ENCODE results near the gene SLC37A1. TPM values are rescaled to one million over a fixed set of nuclear protein-coding genes. Genes with fewer than 3 reads are reported as not detected.

The SLC37A1 gene
- total RNA-seq, 1 donor from 2014 or later: 21.6 TPM

- Histone ChIP-seq H3K9me3 (no peaks in the 10 kb centered on the region), H3K4me1 (no peaks in the 10 kb centered on the region), H3K36me3 (no peaks in the 10 kb centered on the region), H3K27me3 (no peaks in the 10 kb centered on the region), H3K4me3 (no peak overlapping the region), H3K27ac (no peak overlapping the region)
- intact Hi-C loops (cut with DNase I): no loop called here
- peak; percentile 17 for ATAC-seq
- no peak for DNase-seq
- TF ChIP-seq CTCF (IDR thresholded peaks at IDR 0.05): no peak
Observed at GRCh38 chr21:42509244-42509643, 4.4 kb upstream of the SLC37A1 start.

- H3K4me1 ChIP-seq: peaks cover 21% of the 10 kb centered on the region
- no peak for ATAC-seq
- peak overlapping the region; percentile 86 for H3K27ac ChIP-seq
- no peak for TF ChIP-seq CTCF (IDR thresholded peaks at IDR 0.05)
- H3K27me3 ChIP-seq: no peaks in the 10 kb centered on the region
- H3K36me3 ChIP-seq: no peaks in the 10 kb centered on the region
- H3K4me3 ChIP-seq: no peak overlapping the region
- H3K9me3 ChIP-seq: no peaks in the 10 kb centered on the region
- intact Hi-C loops (cut with DNase I): no loop called here
- no peak for DNase-seq
Observed at GRCh38 chr21:42512346-42513034, 1.2 kb upstream of the SLC37A1 start.

GRCh38 chr21:42513985-42514882, 582 bp downstream of the SLC37A1 start:
- intact Hi-C loops (cut with DNase I): no loop called here
- Histone ChIP-seq H3K4me3 (peak overlapping the region; percentile 88), H3K4me1 (peaks cover 21% of the 10 kb centered on the region), H3K27me3 (no peaks in the 10 kb centered on the region), H3K27ac (peak overlapping the region; percentile 89), H3K9me3 (no peaks in the 10 kb centered on the region), H3K36me3 (peaks cover 11% of the 10 kb centered on the region)
- ATAC-seq (peak; percentile 68), DNase-seq (peak; percentile 86)
- TF ChIP-seq CTCF (IDR thresholded peaks at IDR 0.05): no peak

- ATAC-seq (no peak), DNase-seq (no peak)
- no peaks in the 10 kb centered on the region for H3K27me3 ChIP-seq
- H3K27ac ChIP-seq: peak overlapping the region; percentile 89
- no peaks in the 10 kb centered on the region for H3K9me3 ChIP-seq
- H3K4me1 ChIP-seq: peaks cover 21% of the 10 kb centered on the region
- no peak for TF ChIP-seq CTCF (IDR thresholded peaks at IDR 0.05)
- intact Hi-C loops (cut with DNase I): no loop called here
- peak overlapping the region; percentile 88 for H3K4me3 ChIP-seq
- H3K36me3 ChIP-seq: peaks cover 17% of the 10 kb centered on the region
Observed at GRCh38 chr21:42514883-42515228, 1.2 kb downstream of the SLC37A1 start.

GRCh38 chr21:42515708-42516502, 2.3 kb downstream of the SLC37A1 start:
- no peaks in the 10 kb centered on the region for H3K9me3 ChIP-seq
- DNase-seq (peak; percentile 80), ATAC-seq (peak; percentile 75)
- H3K4me3 ChIP-seq: peak overlapping the region; percentile 88
- no peaks in the 10 kb centered on the region for H3K27me3 ChIP-seq
- no peak for TF ChIP-seq CTCF (IDR thresholded peaks at IDR 0.05)
- H3K27ac ChIP-seq: no peak overlapping the region
- H3K36me3 ChIP-seq: peaks cover 22% of the 10 kb centered on the region
- H3K4me1 ChIP-seq: peaks cover 21% of the 10 kb centered on the region
- intact Hi-C loops (cut with DNase I): no loop called here

Measured in upper lobe of right lung (tissue), 1 donor.